HCT116 (cell line): ENCODE measurements around the gene ASPA. TPM values are rescaled to one million over a fixed set of nuclear protein-coding genes. Genes with fewer than 3 reads are reported as not detected.

Experiments
- ATAC-seq: fragments of 200-7000 bp; cut with Tn5 transposase; 2 replicates; pipeline ENCODE4 v1.9.1; 2020; ENCODE audit warnings: mild to moderate bottlenecking, moderate library complexity
- BruUV-seq: library from RNA; stranded (reverse); fragments of 400-500 nt; replicated peaks from 2 replicates; lab custom pipeline; 2021; lab: Mats Ljungman, UMichigan
- CTCF ChIA-PET: fragments of 300-600 bp; sonication (Branson Sonifier 250); formaldehyde crosslinking; loops from one replicate; lab custom pipeline; 2021; ENCODE audit warnings: antibody characterized with exemption; lab: Charles Lee
- POLR2A ChIA-PET: fragments of 300-600, 350-600 bp; sonication (Branson Sonifier 250); formaldehyde crosslinking; loops from one replicate; lab custom pipeline; 2021; ENCODE audit warnings: antibody characterized with exemption; lab: Charles Lee
- RAD21 ChIA-PET, 2 experiments: fragments of 300-600 bp; sonication (Branson Sonifier 250); formaldehyde crosslinking; loops; one replicate each; lab custom pipeline; 2023; ENCODE audit warnings: low total read pairs in 2 of 2; ENCODE audit not compliant: uncharacterized antibody in 2 of 2, unreplicated experiment in 2 of 2, low non-redundant PET in 1 of 2; lab: Charles Lee
- DNase-seq: peaks from one replicate; pipeline ENCODE4 v3.0.0-alpha.2; 2010; ENCODE audit warnings: low read depth, low spot score
- H2AFZ ChIP-seq: fragments of 200-600 bp; shearing (Covaris generic), sonication (generic); 2 replicates; pipeline ENCODE4 v1.6.1; 2017; ENCODE audit warnings: low read depth, mixed run types, mixed read lengths, antibody characterized with exemption, low read length; ENCODE audit not compliant: poor library complexity, severe bottlenecking
- H3K27ac ChIP-seq: 2 replicates; pipeline ENCODE4 v1.5.1; 2012; ENCODE audit warnings: low read depth, low read length
- H3K27me3 ChIP-seq: fragments of 200-600 bp; sonication (generic); 2 replicates; pipeline ENCODE4 v1.6.1; 2016; ENCODE audit warnings: mixed run types, low read length, mixed read lengths; ENCODE audit not compliant: insufficient read depth
- H3K36me3 ChIP-seq, 2 experiments: fragments of 200-500 bp in 1 of 2; fragments of 200-600 bp in 1 of 2; sonication (Bioruptor generic) in 1 of 2; sonication (generic) in 1 of 2; 2 replicates each; pipeline versions ENCODE4 v1.5.1 to v1.6.1; 2014 to 2016; ENCODE audit warnings: low read length in 2 of 2, inconsistent platforms in 1 of 2, mixed read lengths in 1 of 2, mixed run types in 1 of 2; ENCODE audit not compliant: insufficient read depth in 2 of 2, control insufficient read depth in 1 of 2
- H3K4me1 ChIP-seq, 2 experiments: fragments of 200-600 bp in 1 of 2; sonication (generic) in 1 of 2; 2 replicates each; pipeline versions ENCODE4 v1.5.1 to v1.6.1; 2012 to 2017; ENCODE audit warnings: low read length in 2 of 2, inconsistent platforms in 1 of 2, mild to moderate bottlenecking in 1 of 2, mixed read lengths in 1 of 2, mixed run types in 1 of 2, moderate library complexity in 1 of 2; ENCODE audit not compliant: insufficient read depth in 2 of 2, control insufficient read depth in 1 of 2
- H3K4me2 ChIP-seq: fragments of 200-600 bp; sonication (generic); 2 replicates; pipeline ENCODE4 v1.6.1; 2017; ENCODE audit warnings: mixed run types, low read length, mixed read lengths
- H3K4me3 ChIP-seq, 2 experiments: fragments of 200-600 bp in 1 of 2; sonication (generic) in 1 of 2; replicated peaks in 1 of 2; 2 replicates each; pipeline ENCODE4 v1.5.1; 2011 to 2016; ENCODE audit warnings: low read length in 2 of 2, control low read depth in 1 of 2, low read depth in 1 of 2, mild to moderate bottlenecking in 1 of 2, mixed read lengths in 1 of 2, mixed run types in 1 of 2
- H3K79me2 ChIP-seq: fragments of 200-600 bp; sonication (generic); 2 replicates; pipeline ENCODE4 v1.6.1; 2017; ENCODE audit warnings: mild to moderate bottlenecking, mixed run types, low read length, moderate library complexity, mixed read lengths; ENCODE audit not compliant: insufficient read depth
- H3K9ac ChIP-seq: fragments of 200-600 bp; sonication (generic); 2 replicates; pipeline ENCODE4 v1.6.1; 2016; ENCODE audit warnings: low read length, mixed read lengths
- H3K9me2 ChIP-seq: fragments of 200-600 bp; sonication (generic), shearing (Covaris generic); 2 replicates; pipeline ENCODE4 v1.6.1; 2017; ENCODE audit warnings: mixed run types, mild to moderate bottlenecking, moderate library complexity; ENCODE audit not compliant: insufficient read depth
- H3K9me3 ChIP-seq, 2 experiments: fragments of 200-500 bp in 1 of 2; fragments of 200-600 bp in 1 of 2; sonication (Bioruptor generic) in 1 of 2; sonication (generic) in 1 of 2; 2 replicates each; pipeline ENCODE4 v1.6.1; 2014 to 2017; ENCODE audit warnings: low read length in 2 of 2, mixed read lengths in 2 of 2, inconsistent platforms in 1 of 2, low read depth in 1 of 2, mild to moderate bottlenecking in 1 of 2, mixed run types in 1 of 2, moderate library complexity in 1 of 2; ENCODE audit not compliant: control insufficient read depth in 1 of 2, insufficient read depth in 1 of 2
- H4K20me1 ChIP-seq: fragments of 200-600 bp; sonication (generic), shearing (Covaris generic); 2 replicates; pipeline ENCODE4 v1.6.1; 2017; ENCODE audit warnings: mixed run types, mild to moderate bottlenecking, moderate library complexity; ENCODE audit not compliant: insufficient read depth
- CEBPB ChIP-seq: IDR thresholded peaks from 2 replicates; pipeline ENCODE4 v1.6.1; 2012; ENCODE audit warnings: low read depth
- EGR1 ChIP-seq: IDR thresholded peaks from 2 replicates; pipeline ENCODE4 v1.6.1; 2012; ENCODE audit warnings: low read depth
- ELF1 ChIP-seq: IDR thresholded peaks from 2 replicates; pipeline ENCODE4 v1.6.1; 2012; ENCODE audit warnings: low read depth, borderline replicate concordance
- EZH2 ChIP-seq: fragments of 200-600 bp; sonication (generic); IDR thresholded peaks from 2 replicates; pipeline ENCODE4 v1.6.1; 2017; ENCODE audit warnings: antibody characterized with exemption, mixed run types
- EZH2phosphoT487 ChIP-seq: fragments of 200-600 bp; IDR thresholded peaks from 2 replicates; pipeline ENCODE4 v1.6.1; 2018; ENCODE audit warnings: antibody characterized with exemption, borderline replicate concordance
- FOSL1 ChIP-seq: IDR thresholded peaks from 2 replicates; pipeline ENCODE4 v1.6.1; 2012; ENCODE audit warnings: low read depth
- JUND ChIP-seq: IDR thresholded peaks from 2 replicates; pipeline ENCODE4 v1.6.1; 2012
- POLR2A ChIP-seq: IDR thresholded peaks from 2 replicates; pipeline ENCODE4 v1.7.0; 2011; ENCODE audit warnings: borderline replicate concordance; ENCODE audit not compliant: insufficient read depth, insufficient read length; ENCODE audit errors: extremely low read depth
- POLR2AphosphoS5 ChIP-seq: IDR thresholded peaks from 2 replicates; pipeline ENCODE4 v1.6.1; 2011; ENCODE audit warnings: mild to moderate bottlenecking, low read depth, low read length, moderate library complexity
- RAD21 ChIP-seq: IDR thresholded peaks from 2 replicates; pipeline ENCODE4 v1.6.1; 2012; ENCODE audit warnings: low read depth, mild to moderate bottlenecking
- SIN3A ChIP-seq: IDR thresholded peaks from 2 replicates; pipeline ENCODE4 v1.6.1; 2012; ENCODE audit warnings: low read depth
- SP1 ChIP-seq: IDR thresholded peaks from 2 replicates; pipeline ENCODE4 v1.6.1; 2012; ENCODE audit warnings: low read depth
- SRF ChIP-seq: IDR thresholded peaks from 2 replicates; pipeline ENCODE4 v1.6.1; 2012; ENCODE audit warnings: low read depth
- TCF7L2 ChIP-seq: IDR thresholded peaks from 2 replicates; pipeline ENCODE4 v1.7.0; 2011; ENCODE audit warnings: borderline replicate concordance, inconsistent platforms; ENCODE audit not compliant: insufficient read depth, insufficient read length; ENCODE audit errors: extremely low read depth
- YY1 ChIP-seq: IDR thresholded peaks from 2 replicates; pipeline ENCODE4 v1.6.1; 2011; ENCODE audit warnings: low read length, low read depth, moderate library complexity, mild to moderate bottlenecking; ENCODE audit not compliant: insufficient replicate concordance; ENCODE audit errors: extremely low read depth
- ZFX ChIP-seq: fragments of 450-650 bp; IDR thresholded peaks from 2 replicates; pipeline ENCODE4 v1.6.1; 2017
- ZNF274 ChIP-seq: fragments of 200-500 bp; sonication (Bioruptor generic); IDR thresholded peaks from 2 replicates; pipeline ENCODE4 v1.6.1; 2014; ENCODE audit warnings: mild to moderate bottlenecking, low read depth, low read length, inconsistent platforms
- intact Hi-C: fragments of 100-400 bp; cut with micrococcal nuclease; formaldehyde crosslinking; loops from 2 replicates; pipeline ENCODE4 v1.10.0; 2022
- total RNA-seq: library from RNA; stranded (reverse); gene quantifications from one replicate; pipeline ENCODE4 v1.2.1, GENCODE V29; 2021; ENCODE audit not compliant: unreplicated experiment
- TF ChIP-seq, protein P1 (sequence below): IDR thresholded peaks from 2 replicates; pipeline ENCODE4 v1.6.1; 2012; ENCODE audit warnings: low read depth
- TF ChIP-seq, protein P2 (sequence below), 3 experiments: fragments of 200-600 bp in 1 of 3; sonication (generic) in 1 of 3; IDR thresholded peaks in 2 of 3; conservative IDR thresholded peaks in 1 of 3; 2 replicates each; pipeline ENCODE4 v1.5.1; 2012 to 2017; ENCODE audit warnings: low read depth in 2 of 3, low read length in 2 of 3, antibody characterized with exemption in 1 of 3, borderline replicate concordance in 1 of 3, control low read depth in 1 of 3, mild to moderate bottlenecking in 1 of 3, mixed read lengths in 1 of 3, mixed run types in 1 of 3, moderate library complexity in 1 of 3; ENCODE audit not compliant: insufficient read depth in 1 of 3
- TF ChIP-seq, protein P3 (sequence below): IDR thresholded peaks from 2 replicates; pipeline ENCODE4 v1.6.1; 2011; ENCODE audit warnings: mild to moderate bottlenecking, low read length, moderate library complexity; ENCODE audit not compliant: insufficient replicate concordance; ENCODE audit errors: extremely low read depth

ASPA gene
- total RNA-seq, 1 experiment from 2014 or later = not detected

DNA sequence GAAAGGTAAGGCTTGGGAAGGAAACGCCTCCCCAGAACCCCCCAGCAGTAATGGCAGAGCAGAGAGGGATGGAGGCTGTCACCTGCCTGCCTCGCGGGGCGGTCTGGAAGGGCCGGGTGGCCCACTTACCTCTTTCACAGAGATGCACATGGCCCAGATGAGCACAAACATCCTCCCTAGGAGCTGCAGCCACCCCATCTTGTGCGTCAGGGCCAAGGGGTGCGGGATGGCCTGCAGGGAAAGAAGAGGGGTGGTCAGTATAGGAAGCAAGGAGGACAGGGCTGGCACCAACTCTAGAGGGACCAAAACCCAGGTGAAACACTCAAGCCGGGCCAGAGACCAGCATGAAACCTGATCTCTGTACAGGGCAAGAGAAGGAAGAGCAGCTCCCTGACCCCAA lies 52.1 kb downstream of the ASPA start:
- Histone ChIP-seq H3K36me3 (no peaks in the 10 kb centered on the region), H3K9me3 (no peaks in the 10 kb centered on the region), H4K20me1 (no peaks in the 10 kb centered on the region), H3K27ac (no peak overlapping the region), H3K9me2 (no peaks in the 10 kb centered on the region), H3K4me2 (no peak overlapping the region), H3K9ac (no peak overlapping the region), H3K4me1 (no peaks in the 10 kb centered on the region), H3K27me3 (no peaks in the 10 kb centered on the region), H3K4me3 (no peak overlapping the region), H3K79me2 (no peaks in the 10 kb centered on the region), H2AFZ (no peak overlapping the region)
- ATAC-seq (no peak), DNase-seq (no peak)
- ChIA-PET POLR2A (no interaction called here), CTCF (no interaction called here), RAD21 (no interaction called here)
- BruUV-seq = no TSS peak
- TF ChIP-seq EZH2 (no peak), ELF1 (no peak), SP1 (no peak), JUND (no peak), EZH2phosphoT487 (no peak), TCF7L2 (no peak), SRF (no peak), RAD21 (no peak), CEBPB (no peak), POLR2A (no peak), EGR1 (no peak), FOSL1 (no peak), POLR2AphosphoS5 (no peak), YY1 (no peak), ZNF274 (no peak), ZFX (no peak), SIN3A (no peak)
- TF ChIP-seq, protein P1, sequence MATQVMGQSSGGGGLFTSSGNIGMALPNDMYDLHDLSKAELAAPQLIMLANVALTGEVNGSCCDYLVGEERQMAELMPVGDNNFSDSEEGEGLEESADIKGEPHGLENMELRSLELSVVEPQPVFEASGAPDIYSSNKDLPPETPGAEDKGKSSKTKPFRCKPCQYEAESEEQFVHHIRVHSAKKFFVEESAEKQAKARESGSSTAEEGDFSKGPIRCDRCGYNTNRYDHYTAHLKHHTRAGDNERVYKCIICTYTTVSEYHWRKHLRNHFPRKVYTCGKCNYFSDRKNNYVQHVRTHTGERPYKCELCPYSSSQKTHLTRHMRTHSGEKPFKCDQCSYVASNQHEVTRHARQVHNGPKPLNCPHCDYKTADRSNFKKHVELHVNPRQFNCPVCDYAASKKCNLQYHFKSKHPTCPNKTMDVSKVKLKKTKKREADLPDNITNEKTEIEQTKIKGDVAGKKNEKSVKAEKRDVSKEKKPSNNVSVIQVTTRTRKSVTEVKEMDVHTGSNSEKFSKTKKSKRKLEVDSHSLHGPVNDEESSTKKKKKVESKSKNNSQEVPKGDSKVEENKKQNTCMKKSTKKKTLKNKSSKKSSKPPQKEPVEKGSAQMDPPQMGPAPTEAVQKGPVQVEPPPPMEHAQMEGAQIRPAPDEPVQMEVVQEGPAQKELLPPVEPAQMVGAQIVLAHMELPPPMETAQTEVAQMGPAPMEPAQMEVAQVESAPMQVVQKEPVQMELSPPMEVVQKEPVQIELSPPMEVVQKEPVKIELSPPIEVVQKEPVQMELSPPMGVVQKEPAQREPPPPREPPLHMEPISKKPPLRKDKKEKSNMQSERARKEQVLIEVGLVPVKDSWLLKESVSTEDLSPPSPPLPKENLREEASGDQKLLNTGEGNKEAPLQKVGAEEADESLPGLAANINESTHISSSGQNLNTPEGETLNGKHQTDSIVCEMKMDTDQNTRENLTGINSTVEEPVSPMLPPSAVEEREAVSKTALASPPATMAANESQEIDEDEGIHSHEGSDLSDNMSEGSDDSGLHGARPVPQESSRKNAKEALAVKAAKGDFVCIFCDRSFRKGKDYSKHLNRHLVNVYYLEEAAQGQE = no peak
- TF ChIP-seq, protein P2, sequence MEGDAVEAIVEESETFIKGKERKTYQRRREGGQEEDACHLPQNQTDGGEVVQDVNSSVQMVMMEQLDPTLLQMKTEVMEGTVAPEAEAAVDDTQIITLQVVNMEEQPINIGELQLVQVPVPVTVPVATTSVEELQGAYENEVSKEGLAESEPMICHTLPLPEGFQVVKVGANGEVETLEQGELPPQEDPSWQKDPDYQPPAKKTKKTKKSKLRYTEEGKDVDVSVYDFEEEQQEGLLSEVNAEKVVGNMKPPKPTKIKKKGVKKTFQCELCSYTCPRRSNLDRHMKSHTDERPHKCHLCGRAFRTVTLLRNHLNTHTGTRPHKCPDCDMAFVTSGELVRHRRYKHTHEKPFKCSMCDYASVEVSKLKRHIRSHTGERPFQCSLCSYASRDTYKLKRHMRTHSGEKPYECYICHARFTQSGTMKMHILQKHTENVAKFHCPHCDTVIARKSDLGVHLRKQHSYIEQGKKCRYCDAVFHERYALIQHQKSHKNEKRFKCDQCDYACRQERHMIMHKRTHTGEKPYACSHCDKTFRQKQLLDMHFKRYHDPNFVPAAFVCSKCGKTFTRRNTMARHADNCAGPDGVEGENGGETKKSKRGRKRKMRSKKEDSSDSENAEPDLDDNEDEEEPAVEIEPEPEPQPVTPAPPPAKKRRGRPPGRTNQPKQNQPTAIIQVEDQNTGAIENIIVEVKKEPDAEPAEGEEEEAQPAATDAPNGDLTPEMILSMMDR (IDR thresholded peaks at IDR 0.05 in 2 of 3, conservative IDR thresholded peaks at IDR 0.05 in 1 of 3; ENCODE audit: borderline replicate concordance in 1 of 3, insufficient read depth in 1 of 3, low read depth in 2 of 3, low read length in 2 of 3) = no peak
- TF ChIP-seq, protein P3, sequence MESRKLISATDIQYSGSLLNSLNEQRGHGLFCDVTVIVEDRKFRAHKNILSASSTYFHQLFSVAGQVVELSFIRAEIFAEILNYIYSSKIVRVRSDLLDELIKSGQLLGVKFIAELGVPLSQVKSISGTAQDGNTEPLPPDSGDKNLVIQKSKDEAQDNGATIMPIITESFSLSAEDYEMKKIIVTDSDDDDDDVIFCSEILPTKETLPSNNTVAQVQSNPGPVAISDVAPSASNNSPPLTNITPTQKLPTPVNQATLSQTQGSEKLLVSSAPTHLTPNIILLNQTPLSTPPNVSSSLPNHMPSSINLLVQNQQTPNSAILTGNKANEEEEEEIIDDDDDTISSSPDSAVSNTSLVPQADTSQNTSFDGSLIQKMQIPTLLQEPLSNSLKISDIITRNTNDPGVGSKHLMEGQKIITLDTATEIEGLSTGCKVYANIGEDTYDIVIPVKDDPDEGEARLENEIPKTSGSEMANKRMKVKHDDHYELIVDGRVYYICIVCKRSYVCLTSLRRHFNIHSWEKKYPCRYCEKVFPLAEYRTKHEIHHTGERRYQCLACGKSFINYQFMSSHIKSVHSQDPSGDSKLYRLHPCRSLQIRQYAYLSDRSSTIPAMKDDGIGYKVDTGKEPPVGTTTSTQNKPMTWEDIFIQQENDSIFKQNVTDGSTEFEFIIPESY = no peak
- intact Hi-C loops = no loop called here
